Raji (cell line): ENCODE data around the gene UAP1L1.

Experiments used
- POLR2A ChIP-seq: IDR thresholded peaks from 2 replicates; pipeline ENCODE4 v1.6.1; 2011; ENCODE audit warnings: low read depth, low read length, control low read depth; ENCODE audit not compliant: insufficient read depth

UAP1L1 gene

DNA sequence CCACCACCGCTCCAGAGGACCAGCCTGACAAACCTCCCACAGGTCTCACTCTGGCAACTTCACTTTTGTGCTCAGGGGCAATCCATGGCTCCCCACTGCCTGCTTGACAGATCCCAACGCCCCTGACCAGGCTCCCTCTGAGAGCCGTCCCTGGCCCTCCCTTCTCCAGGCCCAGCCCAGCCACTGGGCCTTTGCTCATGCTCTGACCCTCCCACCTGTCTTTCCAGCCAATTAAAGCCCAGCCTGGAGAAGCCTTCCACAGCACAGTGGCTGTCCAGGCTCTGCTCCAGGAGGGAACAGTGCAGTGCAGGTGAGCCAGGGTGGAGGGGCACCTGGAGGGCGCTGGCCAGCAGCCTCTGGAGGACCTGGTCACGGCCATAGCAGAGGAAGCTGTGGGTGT lies 26.7 kb upstream of the UAP1L1 start:
- no peak for TF ChIP-seq POLR2A

DNA sequence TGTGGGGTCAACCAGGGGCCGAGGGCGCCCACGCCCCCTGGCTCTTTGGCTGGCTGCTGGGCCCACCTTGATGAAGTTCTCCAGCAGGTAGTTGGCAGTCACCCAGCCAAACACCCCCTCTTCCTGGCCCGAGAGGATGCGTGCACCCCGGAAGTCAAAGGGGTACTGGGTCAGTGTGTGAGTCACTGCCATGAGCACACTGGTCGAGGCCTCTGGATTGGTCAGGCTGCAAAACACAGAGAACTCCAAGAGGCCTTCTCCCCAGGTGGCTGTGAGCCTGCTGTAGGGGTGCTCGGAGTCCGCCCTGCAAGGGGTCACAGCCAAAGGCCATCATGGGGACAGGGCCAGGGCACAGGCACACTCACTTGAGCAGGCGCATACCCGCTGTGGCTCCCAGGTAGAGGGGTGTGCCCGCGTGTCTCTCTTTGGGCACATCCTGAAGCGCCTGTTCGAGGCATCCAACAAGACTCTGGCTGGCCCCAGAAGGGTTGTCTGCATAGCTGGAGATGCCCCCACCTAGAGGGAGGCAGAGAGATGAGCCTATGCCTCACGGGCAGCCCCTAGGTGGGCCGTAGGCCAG lies 26.1 kb upstream of the UAP1L1 start:
- no peak for TF ChIP-seq POLR2A

DNA sequence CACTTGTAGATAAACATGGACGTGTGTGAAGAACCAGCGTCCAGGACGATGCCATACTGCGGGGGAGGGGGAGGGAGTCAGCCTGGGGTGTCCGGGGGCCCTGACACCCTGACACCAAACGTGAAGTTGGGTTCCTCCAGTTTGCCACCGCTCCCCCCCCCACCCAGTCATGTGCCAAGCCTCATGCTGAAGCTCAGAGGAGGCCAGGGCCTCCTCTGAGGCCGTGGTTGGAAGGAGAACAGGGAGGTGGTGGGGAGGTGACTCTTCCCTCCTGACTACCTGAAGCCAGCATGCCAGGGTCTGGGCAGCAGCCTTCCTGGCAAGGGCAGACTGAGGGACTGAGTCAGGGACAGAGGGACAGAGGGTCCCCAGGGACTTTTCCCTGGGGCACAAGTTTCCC lies 25.0 kb upstream of the UAP1L1 start:
- no peak for TF ChIP-seq POLR2A

DNA sequence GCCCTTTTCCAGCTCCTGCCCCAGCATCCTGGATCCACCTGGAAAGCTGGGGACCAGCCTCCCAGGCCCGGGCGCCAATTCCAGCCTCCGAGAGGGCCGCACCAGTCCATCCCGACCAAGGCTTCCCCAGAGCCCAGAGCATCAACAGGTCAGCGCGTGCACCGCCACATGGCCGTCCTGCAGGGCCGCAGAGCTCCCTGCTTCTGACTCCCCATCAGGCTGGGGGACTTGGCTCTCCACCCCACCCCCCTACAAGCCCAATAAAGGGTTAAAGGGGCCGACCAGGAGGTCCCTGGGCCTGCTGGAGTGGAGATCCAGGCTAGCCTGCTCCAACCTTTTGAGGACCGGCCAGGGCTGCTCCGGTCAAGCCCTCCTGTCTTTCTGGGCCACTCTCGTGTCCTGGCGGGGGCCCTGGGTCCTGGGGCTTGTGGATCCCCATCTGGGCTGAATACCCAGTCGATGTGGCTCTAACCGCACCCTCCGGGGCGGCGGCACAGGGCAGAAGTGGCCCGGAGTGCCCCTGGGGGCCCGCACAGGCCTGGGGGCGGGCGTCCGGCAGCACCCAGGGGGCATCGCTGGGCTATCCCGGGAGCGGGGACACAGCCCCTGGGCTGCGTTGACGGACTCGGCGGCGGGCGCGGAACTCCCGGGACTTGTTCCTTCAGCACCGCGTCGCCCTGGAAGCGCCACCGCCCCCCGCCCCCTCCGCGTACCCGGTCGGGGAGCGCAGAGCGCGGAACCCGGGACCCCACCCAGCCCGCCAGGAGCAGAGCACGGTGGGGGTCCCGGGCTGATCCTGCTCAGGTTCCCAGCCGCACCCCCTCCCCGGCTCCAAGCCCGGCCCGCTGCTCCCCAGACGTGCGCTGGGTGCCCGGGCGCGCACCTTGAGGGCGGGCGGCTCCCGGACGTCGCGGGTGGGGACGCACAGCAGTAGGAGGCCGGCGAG lies 24.0 kb upstream of the UAP1L1 start:
- TF ChIP-seq POLR2A, result no peak

DNA sequence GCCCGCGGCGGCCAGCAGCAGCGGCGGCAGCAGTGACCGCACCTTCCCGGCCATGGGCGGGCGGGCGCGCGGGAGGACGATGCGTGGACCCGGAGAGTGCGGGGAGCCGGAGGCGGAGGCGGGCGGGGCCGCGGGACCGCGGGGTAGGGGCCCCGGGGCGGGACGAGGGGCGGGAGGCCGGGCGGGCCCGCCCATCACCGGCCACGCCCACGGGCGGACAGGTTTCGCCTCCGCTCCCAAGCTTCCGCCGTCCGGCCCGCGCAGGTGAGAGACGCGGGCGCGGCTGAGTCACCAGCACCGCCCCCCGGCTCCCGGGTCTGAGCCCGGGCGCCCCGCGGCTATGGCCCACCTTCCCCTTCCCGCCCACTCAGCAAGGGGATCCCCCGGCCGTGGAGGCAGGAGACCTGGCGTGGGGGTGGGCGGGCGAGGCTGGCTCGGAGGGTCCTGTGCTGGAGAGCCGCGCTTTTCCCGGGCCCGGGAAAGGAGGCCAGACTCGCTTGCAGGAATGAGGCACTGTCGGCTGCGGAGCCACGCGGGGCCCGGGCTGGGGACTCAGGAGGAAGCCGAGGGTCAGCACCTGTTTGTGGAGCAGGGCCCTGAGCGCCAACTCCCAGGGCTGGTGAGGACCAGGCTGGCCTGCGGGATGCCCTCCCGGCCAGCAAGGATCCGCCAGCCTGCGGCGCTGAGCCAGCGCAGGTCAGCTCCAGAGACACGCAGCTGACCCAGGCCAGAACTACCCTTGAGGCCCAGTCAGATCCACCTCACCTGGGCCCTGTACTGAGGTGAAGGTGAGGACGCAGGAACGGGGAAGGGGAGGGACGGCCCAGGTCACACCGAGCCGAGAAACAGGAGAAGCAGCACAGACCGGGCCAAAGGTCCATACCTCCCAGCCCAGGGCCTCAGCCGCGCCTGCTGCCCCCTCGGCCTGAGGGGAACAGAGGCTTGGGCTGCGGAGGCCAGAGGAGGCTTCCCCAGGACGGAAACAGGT lies 23.1 kb upstream of the UAP1L1 start, which contains the start of gene ENTPD2:
Gene ENTPD2, minus strand, starts transcription at position 118 of the 988 bp plus-strand sequence. Its CDS starts 64 bp downstream, at position 54.
- no peak for TF ChIP-seq POLR2A

DNA sequence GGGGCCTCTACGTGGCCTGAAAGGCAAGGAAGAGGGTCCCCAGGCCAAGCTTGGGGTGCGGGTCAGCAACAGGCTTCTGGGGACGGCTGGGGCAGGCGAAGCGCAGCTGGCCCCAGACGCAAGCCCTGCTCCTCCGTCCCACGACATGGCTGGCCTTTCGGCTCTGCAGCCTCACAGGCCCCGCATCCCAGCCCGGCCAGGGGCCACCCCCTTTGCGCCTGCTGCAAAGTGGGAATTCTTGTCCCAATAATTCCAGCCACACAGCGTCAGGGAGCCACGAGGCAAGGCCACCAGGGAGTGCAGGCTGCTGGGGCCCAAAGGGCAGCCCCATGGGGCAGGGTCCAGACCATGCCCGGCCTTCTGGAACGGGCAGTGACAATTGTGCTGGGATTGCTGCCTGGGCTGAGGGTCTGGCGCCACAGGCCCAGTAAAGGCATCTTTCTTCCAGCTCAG lies 22.4 kb upstream of the UAP1L1 start:
- TF ChIP-seq POLR2A, result no peak

DNA sequence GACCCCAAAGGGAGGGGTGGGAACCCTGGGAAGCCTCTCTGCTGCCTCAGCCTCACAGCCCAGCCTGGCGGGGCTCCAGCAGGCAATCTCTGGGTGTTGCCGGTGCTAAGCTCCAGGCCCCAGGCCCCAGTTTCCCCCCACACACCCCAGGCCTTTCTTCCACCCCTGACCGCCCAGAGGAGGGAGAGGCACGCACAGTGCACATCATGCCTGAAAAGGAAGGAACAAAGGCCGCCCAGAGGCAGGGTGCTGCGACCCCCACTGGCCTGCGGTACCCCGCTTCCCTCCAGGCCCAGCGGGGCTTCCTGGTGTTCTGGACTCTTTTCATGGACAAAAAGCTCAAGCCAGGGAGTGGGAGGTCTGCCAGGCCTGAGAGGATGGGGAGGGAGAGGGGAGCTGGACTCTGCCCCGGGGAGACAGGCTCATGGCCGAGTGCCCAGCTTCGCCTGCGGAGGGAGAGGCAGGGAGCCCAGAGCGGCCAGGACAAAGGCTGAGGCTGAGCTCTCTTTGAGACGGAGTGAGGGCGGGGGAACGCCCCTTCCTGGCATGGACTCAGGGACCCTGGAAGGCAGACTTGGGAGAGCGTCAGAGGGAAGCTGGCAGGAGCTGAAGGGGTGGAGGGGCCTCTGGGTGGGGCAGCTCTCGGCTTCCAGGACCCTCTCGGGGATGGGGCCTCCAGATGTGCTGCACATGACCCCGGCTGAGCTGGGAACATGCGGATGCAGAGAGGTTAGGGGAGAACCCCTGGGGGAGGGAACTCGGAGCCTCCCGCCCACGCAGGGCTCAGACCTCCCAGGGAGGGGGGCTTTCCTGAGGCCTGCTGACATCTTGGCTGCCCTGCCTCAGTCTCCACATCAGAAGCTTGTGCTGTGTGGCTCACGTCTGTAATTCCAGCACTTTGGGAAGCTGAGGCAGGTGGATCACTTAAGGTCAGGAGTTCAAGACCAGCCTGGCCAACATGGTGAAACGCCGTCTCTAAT lies 21.6 kb upstream of the UAP1L1 start:
- no peak for TF ChIP-seq POLR2A

DNA sequence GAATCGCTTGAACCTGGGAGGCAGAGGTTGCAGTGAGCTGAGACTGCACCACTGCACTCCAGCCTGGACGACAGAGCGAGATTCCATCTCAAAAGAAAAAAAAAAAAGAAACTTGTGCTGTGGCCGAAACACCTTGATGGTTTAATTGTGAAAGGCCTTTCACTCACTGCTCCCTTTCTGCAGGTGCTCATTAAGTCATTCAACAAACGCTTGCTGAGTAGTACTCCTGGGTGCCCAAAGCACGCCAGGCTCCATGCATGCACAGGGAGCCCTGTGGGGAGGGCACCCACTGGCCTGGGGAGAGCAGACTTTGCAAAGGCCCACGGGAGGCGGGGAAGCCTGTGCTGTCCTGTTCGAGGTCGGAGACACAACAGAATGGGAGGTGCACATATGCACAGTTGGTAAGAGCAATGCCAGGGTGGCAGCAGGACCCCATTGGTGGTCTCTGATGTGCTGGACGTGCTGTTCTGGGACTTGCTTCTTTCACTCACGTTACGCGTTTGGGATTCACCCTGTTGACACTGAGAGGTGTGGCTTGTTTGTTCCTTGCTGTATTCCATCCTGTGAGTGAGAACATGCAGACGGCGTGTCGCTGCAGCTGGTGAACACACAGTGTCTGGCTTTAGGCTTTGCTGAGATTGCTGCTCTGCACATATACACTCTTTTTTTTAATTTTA lies 20.4 kb upstream of the UAP1L1 start:
- TF ChIP-seq POLR2A, result no peak

DNA sequence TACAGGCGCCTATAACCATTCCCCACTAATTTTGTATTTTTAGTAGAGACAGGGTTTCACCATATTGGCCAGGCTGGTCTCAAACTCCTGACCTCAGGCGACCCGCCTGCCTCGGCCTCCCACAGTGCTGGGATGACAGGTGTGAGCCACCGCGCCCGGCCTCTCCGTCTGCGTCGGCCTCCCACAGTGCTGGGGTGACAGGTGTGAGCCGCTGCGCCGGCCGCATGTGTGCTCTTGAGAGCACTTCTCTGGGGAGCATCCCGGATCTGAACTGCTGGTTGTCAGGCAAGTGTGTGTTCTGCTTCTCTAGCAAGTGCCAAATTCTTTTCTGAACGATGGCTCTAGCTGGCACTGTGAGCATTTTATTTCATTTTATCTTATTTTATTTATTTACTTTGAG lies 19.8 kb upstream of the UAP1L1 start:
- no peak for TF ChIP-seq POLR2A

DNA sequence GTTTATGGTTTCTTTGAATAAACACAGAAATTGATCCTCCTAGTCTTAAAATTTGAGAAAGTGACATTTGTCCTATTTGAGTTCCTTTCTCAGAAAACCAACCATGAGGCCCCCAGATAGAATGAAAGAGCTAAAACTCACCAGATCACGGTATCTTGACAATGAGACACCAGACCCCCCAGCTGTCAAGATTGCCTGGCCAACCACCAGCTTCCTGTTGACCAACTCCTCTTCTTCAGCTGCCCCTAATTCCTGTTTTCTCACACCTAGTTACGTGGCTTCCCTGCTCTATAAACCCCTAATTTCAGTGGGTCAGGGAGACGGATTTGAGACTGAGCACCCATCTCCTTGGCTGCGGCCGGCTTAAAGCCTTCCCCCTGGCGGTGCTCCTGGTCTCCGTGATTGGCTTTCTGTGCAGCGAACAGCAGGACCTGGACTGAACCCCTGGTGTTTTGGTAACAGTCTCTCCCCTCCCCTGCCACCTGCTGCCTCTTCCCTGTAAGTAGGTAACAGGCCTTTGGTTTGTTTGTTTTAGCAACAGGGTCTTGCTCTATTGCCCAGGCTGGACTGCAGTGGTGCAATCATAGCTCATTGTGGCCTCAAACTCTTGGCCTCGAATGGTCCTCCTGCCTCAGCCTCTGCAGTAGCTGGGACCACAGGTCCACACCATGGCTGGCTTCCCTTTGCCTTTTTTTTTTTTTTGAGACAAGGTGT lies 18.6 kb upstream of the UAP1L1 start:
- no peak for TF ChIP-seq POLR2A

DNA sequence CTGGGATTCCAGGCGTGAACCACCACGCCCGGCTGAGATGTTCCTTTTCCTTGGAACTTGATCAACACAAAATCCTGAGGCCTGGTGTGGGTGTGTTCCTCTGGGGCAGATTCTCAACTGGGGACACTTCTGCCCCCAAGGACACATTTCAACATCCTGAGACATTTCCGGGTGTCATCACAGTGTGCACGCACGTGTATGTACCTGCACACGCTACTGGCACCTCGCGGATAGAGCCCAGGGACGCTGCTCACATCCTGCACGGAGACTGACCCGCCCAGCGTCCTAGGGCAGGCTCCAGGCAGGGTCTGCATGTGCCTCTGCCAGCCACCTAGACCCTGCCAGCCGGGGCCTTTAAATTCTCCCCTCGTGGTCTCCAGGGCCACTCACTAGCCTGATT lies 14.9 kb upstream of the UAP1L1 start:
- TF ChIP-seq POLR2A, result no peak

DNA sequence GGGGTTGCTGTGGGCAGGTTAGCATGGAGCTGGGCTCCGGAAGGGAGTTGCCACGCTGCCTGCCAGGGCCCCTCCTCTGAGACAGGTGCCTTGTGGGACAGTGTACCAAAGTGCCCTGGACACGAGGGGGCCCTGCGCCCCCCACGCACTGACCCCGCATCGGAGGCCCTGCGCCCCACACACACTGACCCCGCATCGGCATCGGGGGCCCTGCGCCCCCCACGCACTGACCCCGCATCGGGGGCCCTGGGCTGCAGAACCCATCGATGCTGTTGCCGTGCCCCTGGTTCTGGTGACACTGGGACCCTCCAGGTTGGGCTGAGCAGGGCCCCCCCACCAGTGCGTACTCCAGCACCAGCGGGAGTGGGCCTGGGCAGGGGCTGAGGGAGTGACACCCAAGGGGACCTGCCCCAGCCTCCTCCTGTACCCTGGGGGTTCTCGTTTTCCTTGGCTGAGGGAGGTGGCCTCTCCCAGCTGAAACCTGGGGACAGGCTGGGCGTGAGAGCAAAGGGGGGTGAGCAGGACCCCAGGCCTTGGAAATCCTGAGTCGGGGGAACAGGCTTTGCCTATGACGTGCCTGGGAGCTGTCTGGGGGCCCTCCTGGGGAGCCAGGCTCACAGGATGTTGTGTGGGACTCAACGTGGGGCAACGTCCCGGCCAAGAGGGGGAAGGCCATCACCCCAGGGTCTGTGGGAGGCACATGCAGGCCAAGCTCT lies 13.8 kb upstream of the UAP1L1 start:
- no peak for TF ChIP-seq POLR2A

DNA sequence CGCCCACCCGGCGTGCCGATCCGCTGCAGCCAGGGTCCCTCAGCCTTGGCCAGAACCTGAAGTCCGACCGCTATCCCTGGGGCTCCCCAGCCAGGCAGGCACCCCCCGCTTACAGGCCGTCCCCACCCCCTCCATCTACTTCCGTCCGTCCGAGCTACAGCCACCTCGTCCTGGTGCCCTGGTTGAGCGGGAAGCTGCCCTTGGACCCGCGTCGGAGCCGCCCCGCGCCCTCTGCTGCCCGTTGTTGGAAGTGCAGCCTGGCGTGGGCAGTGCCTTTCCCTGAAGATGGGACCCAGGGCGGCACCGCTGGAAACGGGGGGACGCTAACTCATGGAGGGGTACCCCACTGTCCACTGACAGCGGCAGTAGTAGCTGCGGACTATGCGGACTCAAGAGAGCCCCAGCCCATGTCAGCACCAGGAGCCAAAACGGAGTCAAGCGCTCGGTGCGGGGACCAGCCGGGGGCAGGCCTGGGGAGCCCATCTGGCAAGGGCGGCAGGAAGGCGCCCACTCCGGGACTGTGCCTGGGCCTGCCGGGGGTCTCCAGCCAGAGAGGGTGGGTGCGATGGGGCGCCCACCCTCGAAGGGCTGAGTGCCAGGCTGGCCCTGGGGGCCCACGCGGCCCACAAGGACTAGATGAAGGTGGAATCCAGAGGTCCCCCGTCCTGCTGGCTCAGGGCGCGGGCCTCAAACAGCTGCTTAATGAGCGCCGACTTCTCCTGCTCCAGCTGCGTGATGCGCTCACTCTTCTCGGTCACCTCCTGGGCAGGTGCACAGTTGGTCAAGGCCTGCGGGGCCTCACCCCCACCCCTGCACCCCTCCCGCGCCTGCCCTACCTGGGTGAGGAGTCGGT lies 13.1 kb upstream of the UAP1L1 start:
- TF ChIP-seq POLR2A, result no peak
